GM15510 (cell line): Measurements from ENCODE around the gene SELENOO.

Experiments used
- POLR2A ChIP-seq: IDR thresholded peaks from 3 replicates; pipeline ENCODE4 v1.6.1; 2011; ENCODE audit warnings: borderline replicate concordance; ENCODE audit not compliant: insufficient read length; ENCODE audit errors: extremely low read depth

The SELENOO gene

DNA sequence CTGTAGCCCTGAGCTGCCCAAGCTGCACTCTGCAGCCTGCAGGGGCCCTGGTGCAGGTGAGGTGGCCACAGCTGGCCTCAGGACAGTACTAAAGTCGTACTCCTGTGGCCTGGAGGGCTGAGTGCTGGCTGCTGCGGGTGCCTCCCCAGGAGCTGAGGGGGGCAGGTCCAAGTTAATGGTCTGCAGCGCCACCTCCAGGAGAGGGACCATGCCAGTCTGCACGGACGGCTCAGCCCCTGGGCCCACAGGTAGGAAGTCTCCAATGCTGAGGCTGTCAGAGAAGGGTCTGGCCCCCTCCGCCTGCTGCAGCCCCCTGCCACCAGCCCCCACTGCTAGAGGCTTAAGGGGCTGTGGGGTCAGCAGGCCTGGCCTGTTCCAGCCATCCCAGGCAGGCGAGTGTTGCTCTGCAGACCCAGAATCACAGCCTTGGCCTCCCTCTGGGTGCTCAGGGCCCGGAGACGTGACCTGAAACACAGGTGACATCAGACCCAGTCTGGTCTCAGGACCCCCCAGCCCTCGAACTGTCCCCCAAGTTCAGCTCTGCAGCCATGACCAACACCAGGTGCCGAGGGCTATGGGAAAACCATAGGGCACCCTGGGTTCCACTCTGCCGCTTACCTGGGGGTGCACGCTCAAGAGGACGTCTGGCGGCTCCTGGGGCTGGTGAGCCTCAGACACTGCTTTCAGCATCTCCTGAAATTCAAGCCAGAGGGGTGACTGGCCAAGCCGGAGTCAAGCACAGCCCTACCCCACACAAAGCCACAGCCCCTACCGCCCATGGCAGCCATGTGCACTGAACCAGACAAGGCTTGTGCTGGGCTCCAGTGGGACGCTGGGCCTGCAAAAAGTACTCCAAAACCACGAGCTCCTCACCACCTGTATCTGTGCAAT, 20.8 kb downstream of the SELENOO start:
- TF ChIP-seq POLR2A: no peak

DNA sequence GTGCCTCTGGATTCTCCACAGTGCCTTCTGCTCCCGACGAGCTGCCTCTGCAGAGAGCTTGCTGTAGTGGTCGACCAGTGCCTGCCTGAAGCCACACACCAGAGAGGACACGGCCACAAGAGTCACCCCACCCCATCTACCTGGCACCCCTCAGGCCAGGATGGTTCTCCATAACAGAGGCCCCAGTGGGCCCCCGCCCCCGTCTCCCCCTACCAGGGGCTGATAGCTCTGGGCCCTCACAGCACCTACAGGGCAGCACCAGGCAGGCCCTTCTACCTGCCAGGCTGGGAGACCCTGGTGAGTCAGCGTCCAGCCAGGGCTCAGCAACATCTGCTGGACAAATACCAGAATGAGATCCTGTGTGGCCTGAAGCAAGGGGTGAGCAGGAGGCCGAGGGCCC, 21.7 kb downstream of the SELENOO start:
- TF ChIP-seq POLR2A: no peak

GRCh38 chr22:50224071-50224470, 23.3 kb downstream of the SELENOO start:
- no peak for TF ChIP-seq POLR2A

- TF ChIP-seq POLR2A: no peak
Observed at GRCh38 chr22:50225200-50225969, 24.6 kb downstream of the SELENOO start.

GRCh38 chr22:50226063-50226874, 25.5 kb downstream of the SELENOO start:
- no peak for TF ChIP-seq POLR2A

- no peak for TF ChIP-seq POLR2A
Observed at GRCh38 chr22:50226875-50227165, 26.0 kb downstream of the SELENOO start.

GRCh38 chr22:50227579-50228215, 26.9 kb downstream of the SELENOO start:
- no peak for TF ChIP-seq POLR2A

DNA sequence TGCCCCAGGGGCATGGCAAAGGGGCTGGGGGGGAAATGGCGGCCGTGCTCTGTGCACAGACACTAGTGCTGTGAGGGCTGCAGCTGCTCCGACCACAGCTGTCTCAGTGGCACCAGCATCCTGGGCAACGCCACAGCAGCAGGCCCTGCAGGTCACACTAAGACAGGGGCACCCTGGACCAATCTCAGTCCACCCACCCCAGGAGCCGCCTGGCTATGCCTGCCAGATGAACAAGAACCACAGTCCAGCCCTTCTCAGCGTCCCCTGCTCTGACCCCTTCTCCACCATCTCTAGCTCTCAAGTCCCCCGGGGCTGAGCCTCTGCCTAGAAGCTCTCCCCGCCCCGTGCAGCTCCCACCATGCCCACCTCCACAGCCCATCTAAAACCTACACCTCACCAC, 27.6 kb downstream of the SELENOO start:
- no peak for TF ChIP-seq POLR2A

DNA sequence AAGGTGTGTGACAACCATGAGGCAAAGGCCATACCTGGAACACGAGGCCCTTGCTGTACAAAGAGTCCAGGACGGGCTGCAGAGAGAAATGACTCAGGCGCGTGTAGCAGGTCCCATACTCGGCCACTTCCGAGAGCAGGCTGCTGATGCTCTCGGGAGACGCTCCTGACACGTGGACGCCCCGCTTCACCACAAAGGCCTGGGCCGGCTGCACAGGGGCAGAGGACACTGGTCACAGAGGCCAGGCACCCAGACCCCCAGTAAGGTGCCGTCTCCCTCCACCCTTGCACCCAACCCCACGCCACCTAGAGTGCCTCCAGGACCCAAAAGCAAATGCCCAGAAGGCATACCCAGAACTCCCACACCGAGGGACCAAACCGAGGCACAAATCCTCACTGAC, 28.6 kb downstream of the SELENOO start:
- no peak for TF ChIP-seq POLR2A

GRCh38 chr22:50232481-50233151, 31.8 kb downstream of the SELENOO start:
- no peak for TF ChIP-seq POLR2A

DNA sequence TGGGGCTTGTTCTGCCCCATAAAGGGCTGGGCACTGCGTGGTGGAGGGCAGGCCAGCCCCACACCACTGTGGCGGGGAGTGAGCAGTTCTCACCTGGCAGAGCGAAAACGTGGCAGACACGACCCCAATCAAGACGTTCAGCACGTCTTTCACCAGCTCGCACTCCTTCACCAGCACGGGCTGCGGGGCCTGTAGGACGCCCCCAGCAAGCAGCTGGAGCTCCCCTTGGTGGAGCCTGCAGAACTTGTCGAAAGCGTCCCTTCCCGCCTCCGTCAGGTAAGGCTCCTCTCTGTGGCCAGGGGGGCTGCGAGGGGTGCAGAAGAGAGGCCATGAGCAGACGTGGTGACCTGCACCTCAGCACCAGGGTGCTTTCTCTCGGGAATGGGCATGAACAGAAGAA, 32.4 kb downstream of the SELENOO start:
- no peak for TF ChIP-seq POLR2A

GRCh38 chr22:50236731-50237409, 36.1 kb downstream of the SELENOO start:
- no peak for TF ChIP-seq POLR2A

- no peak for TF ChIP-seq POLR2A
Observed at GRCh38 chr22:50238755-50239154, 37.9 kb downstream of the SELENOO start.
